K562 (cell line): ENCODE results near the gene GRIK1. TPM values are rescaled to one million over a fixed set of nuclear protein-coding genes. Genes with fewer than 3 reads are reported as not detected.

Experiments
- ATAC-seq: fragments of 200-7000 bp; cut with Tn5 transposase; 3 replicates; pipeline ENCODE4 v1.9.1; 2020; ENCODE audit warnings: moderate library complexity
- BruUV-seq: library from RNA; stranded (reverse); fragments of 400-500 nt; replicated peaks from 2 replicates; lab custom pipeline; 2021; lab: Mats Ljungman, UMichigan
- CTCF ChIA-PET: fragments of 300-600 bp; formaldehyde crosslinking; extraction: SDS; loops from one replicate; lab custom pipeline; 2021; ENCODE audit warnings: low intra/inter-chr PET ratio; lab: Yijun Ruan, JAX
- POLR2A ChIA-PET: fragments of 300-600, 350-650 bp; sonication (Branson Sonifier 250); formaldehyde crosslinking; extraction: SDS; loops from one replicate; lab custom pipeline; 2021; ENCODE audit warnings: antibody characterized with exemption, inconsistent platforms; lab: Yijun Ruan, JAX
- DNase-seq, 4 experiments: peaks; one replicate each; pipeline versions ENCODE4 v3.0.0 to v3.0.0-alpha.2; 2011 to 2018; ENCODE audit warnings: low spot score in 3 of 4, mixed read lengths in 3 of 4; ENCODE audit errors: extremely low read depth in 1 of 4
- FAIRE-seq: peaks from 2 replicates; lab custom pipeline; 2011; peaks lifted over from hg19 to GRCh38; lab: Jason Lieb, UNC
- H2AFZ ChIP-seq: 2 replicates; pipeline ENCODE4 v1.6.0; 2011; ENCODE audit warnings: low read depth, low read length, control low read depth, inconsistent platforms
- H3K27ac ChIP-seq: fragments of 200-600 bp; 3 replicates; pipeline ENCODE4 v1.8.0; 2011; ENCODE audit warnings: low read depth, mild to moderate bottlenecking, control low read depth, inconsistent platforms, low read length, moderate library complexity, mixed read lengths; ENCODE audit errors: extremely low read depth
- H3K27me3 ChIP-seq, 2 experiments: fragments of 300-600 bp in 1 of 2; 2 replicates in 1 of 2; 3 replicates in 1 of 2; pipeline versions ENCODE4 v1.6.0 to v1.8.0; 2011; ENCODE audit warnings: inconsistent platforms in 2 of 2, low read length in 2 of 2, mild to moderate bottlenecking in 1 of 2, mixed read lengths in 1 of 2, moderate library complexity in 1 of 2; ENCODE audit not compliant: control insufficient read depth in 2 of 2, insufficient read depth in 2 of 2
- H3K36me3 ChIP-seq: fragments of 300-600 bp; 3 replicates; pipeline ENCODE4 v1.8.0; 2011; ENCODE audit warnings: mild to moderate bottlenecking, low read length, inconsistent platforms; ENCODE audit not compliant: control insufficient read depth, insufficient read depth
- H3K4me1 ChIP-seq, 2 experiments: fragments of 200-600 bp in 1 of 2; replicated peaks in 1 of 2; 2 replicates in 1 of 2; 3 replicates in 1 of 2; pipeline versions ENCODE4 v1.5.1 to v1.8.0; 2011; ENCODE audit warnings: inconsistent platforms in 2 of 2, low read length in 2 of 2, mild to moderate bottlenecking in 1 of 2, mixed read lengths in 1 of 2, moderate library complexity in 1 of 2; ENCODE audit not compliant: control insufficient read depth in 2 of 2, insufficient read depth in 2 of 2
- H3K4me2 ChIP-seq: 2 replicates; pipeline ENCODE4 v1.6.1; 2011; ENCODE audit warnings: low read length, control low read depth, inconsistent platforms, mixed read lengths; ENCODE audit not compliant: insufficient read depth
- H3K4me3 ChIP-seq: fragments of 200-600 bp; sonication (generic), shearing (Covaris generic); 2 replicates; pipeline ENCODE4 v1.5.1; 2016; ENCODE audit warnings: control low read depth, inconsistent platforms
- H3K79me2 ChIP-seq: fragments of 200-600 bp; 3 replicates; pipeline ENCODE4 v1.8.0; 2011; ENCODE audit warnings: low read length, inconsistent platforms; ENCODE audit not compliant: control insufficient read depth, insufficient read depth
- H3K9ac ChIP-seq, 2 experiments: 2 replicates each; pipeline versions ENCODE4 v1.6.0 to v1.6.1; 2011; ENCODE audit warnings: low read depth in 2 of 2, low read length in 2 of 2, control low read depth in 1 of 2, inconsistent platforms in 1 of 2, mild to moderate bottlenecking in 1 of 2, mixed read lengths in 1 of 2; ENCODE audit not compliant: insufficient read depth in 1 of 2
- H3K9me1 ChIP-seq: one replicate; pipeline ENCODE4 v1.6.0; 2011; ENCODE audit warnings: inconsistent platforms, mild to moderate bottlenecking, low read length, moderate library complexity; ENCODE audit not compliant: control insufficient read depth, insufficient read depth
- H3K9me3 ChIP-seq: replicated peaks from 2 replicates; pipeline ENCODE4 v1.5.1; 2011; ENCODE audit warnings: low read depth, low read length, inconsistent platforms; ENCODE audit not compliant: control insufficient read depth, insufficient read depth
- H4K20me1 ChIP-seq: replicated peaks from 2 replicates; pipeline ENCODE4 v1.6.1; 2011; ENCODE audit warnings: low read length, inconsistent platforms, mixed read lengths; ENCODE audit not compliant: control insufficient read depth, insufficient read depth
- ARID4B ChIP-seq: sonication (generic); formaldehyde crosslinking; IDR thresholded peaks from 2 replicates; pipeline ENCODE4 v1.8.0; 2022; ENCODE audit warnings: mild to moderate bottlenecking, missing genetic modification reagents
- ZNF3 ChIP-seq: fragments of 250-450 bp; sonication (Bioruptor Pico); IDR thresholded peaks from 2 replicates; pipeline ENCODE4 v1.5.0; 2021; ENCODE audit warnings: mild to moderate bottlenecking, moderate library complexity
- WGBS: fragments of 100-300 bp; shearing (Covaris generic); methylation state at CpG from one replicate; pipeline ENCODE4 v1.1.6; 2016; ENCODE audit warnings: low coverage, mixed read lengths; ENCODE audit not compliant: insufficient coverage; ENCODE audit errors: missing lambda C conversion rate; 5-methylcytosine and 5-hydroxymethylcytosine counted together
- in situ Hi-C: fragments of 300-500 bp; cut with MboI; formaldehyde crosslinking; loops from 4 replicates; pipeline ENCODE4 v1.15.0; 2018; ENCODE audit warnings: inconsistent platforms, mixed read lengths
- intact Hi-C: fragments of 100-400 bp; cut with micrococcal nuclease; formaldehyde crosslinking; loops from 2 replicates; pipeline ENCODE4 v1.14.2; 2022
- polyA plus RNA-seq, 8 experiments: library from polyadenylated mRNA; depleted of rRNA in 4 of 8; stranded (reverse) in 5 of 8; unstranded in 3 of 8; fragments of >200 nt; fragmentation: Nextera tagmentation in 2 of 8; fragmentation: Illumina TruSeq in 1 of 8; extraction: Ambion mirVana in 2 of 8; extraction: Trizol in 1 of 8; gene quantifications; 2 replicates each; pipeline versions ENCODE4 v1.2.1 to v1.2.3, GENCODE V29; 2011 to 2014; ENCODE audit warnings: inconsistent platforms in 1 of 8, missing spikeins in 1 of 8
- total RNA-seq, 7 experiments: library from RNA; depleted of rRNA in 6 of 7; stranded (reverse); fragments of >200 nt in 6 of 7; fragmentation: Illumina TruSeq in 2 of 7; extraction: Trizol in 2 of 7; gene quantifications; 2 replicates each; pipeline versions ENCODE4 v1.2.1 to v1.2.3, GENCODE V29; 2011 to 2021; ENCODE audit warnings: low replicate concordance in 1 of 7
- TF ChIP-seq, protein P1 (sequence below): sonication (generic); formaldehyde crosslinking; IDR thresholded peaks from 2 replicates; pipeline ENCODE4 v1.8.0; 2022; ENCODE audit warnings: mild to moderate bottlenecking, low read depth, missing genetic modification reagents

Gene GRIK1
- total and polyA plus RNA-seq, 9 of the 15 experiments (the other 6 are each of a cell fraction or from before 2014, with no cell fraction given): 0.17 to 2.8 (median 0.53) TPM

DNA sequence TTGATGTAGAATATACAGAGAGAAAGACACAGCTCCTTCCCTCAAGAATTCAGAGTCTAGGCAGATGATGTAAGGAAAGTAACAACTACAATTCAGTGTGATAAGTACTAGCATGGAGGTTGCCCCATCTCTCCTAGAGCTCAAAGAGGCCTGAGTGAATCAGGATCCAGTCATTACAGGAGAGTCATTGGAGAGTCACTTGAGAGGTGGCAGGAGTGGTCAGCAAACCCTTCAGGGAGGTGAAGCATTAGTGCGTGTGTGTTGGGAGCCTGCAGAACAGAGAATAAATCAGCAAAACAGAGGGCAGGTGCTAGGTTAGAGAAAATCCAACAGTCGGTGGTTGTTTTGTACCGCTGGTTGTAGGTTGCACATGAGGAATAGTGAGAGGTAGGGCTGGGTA, 46.1 kb downstream of the GRIK1 start:
- no peak for FAIRE-seq

More for the DNA sequence above, 46.1 kb downstream of the GRIK1 start:
- no peak overlapping the region for H3K4me3 ChIP-seq
- H4K20me1 ChIP-seq: no peaks in the 10 kb centered on the region
- no peaks in the 10 kb centered on the region for H3K4me1 ChIP-seq
- BruUV-seq: no TSS peak
- H3K36me3 ChIP-seq: no peaks in the 10 kb centered on the region
- POLR2A ChIA-PET: no interaction called here
- intact Hi-C loops: no loop called here
- no peaks in the 10 kb centered on the region for H3K9me1 ChIP-seq
- DNase-seq: no peak
- TF ChIP-seq, protein P1, sequence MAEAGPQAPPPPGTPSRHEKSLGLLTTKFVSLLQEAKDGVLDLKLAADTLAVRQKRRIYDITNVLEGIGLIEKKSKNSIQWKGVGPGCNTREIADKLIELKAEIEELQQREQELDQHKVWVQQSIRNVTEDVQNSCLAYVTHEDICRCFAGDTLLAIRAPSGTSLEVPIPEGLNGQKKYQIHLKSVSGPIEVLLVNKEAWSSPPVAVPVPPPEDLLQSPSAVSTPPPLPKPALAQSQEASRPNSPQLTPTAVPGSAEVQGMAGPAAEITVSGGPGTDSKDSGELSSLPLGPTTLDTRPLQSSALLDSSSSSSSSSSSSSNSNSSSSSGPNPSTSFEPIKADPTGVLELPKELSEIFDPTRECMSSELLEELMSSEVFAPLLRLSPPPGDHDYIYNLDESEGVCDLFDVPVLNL: no peak
- TF ChIP-seq ZNF3 (no peak), ARID4B (no peak)
- TF ChIP-seq, all 486 proteins: peak for 0
- Histone ChIP-seq H2AFZ (no peak overlapping the region), H3K27me3 (no peaks in the 10 kb centered on the region; a peak in 1 of 5 replicates), H3K79me2 (no peaks in the 10 kb centered on the region), H3K9me3 (no peaks in the 10 kb centered on the region), H3K4me2 (no peak overlapping the region), H3K9ac (no peak overlapping the region), H3K27ac (no peak overlapping the region)
- 2% methylated on average over 3 of the region's 3 CpGs for WGBS
- in situ Hi-C loops: no loop called here
- ATAC-seq: no peak
- CTCF ChIA-PET: no interaction called here
